ENCODE data around the gene DDC. TPM values are rescaled to one million over a fixed set of nuclear protein-coding genes. Genes with fewer than 3 reads are reported as not detected.

DDC gene
- total and polyA plus RNA-seq, 10 donors: 0.03 to 0.55 (median 0.29) TPM; not detected in 4

GRCh38 chr7:50467817-50468610 is 97.2 kb downstream of the DDC start:
- Histone ChIP-seq H3K4me1 (peaks cover 0 to 12% (median 10%) of the 10 kb centered on the region in 6 donors), H3K9me3 (no peaks in the 10 kb centered on the region), H3K27me3 (replicated peaks in 1 of 7) (no peaks in the 10 kb centered on the region), H3K4me3 (peak overlapping the region in 3 of 8 donors; percentile 13 to 56 (median 26)), H3K36me3 (no peaks in the 10 kb centered on the region), H3K27ac (no peak overlapping the region)
- peak; percentile 53 to 74 (median 65) for TF ChIP-seq POLR2AphosphoS5 (IDR thresholded peaks at IDR 0.05)
- no peak for TF ChIP-seq POLR2A (IDR thresholded peaks at IDR 0.05)
- peak; percentile 69 to 91 (median 84) for TF ChIP-seq CTCF (IDR thresholded peaks at IDR 0.05 in 8 of 11, conservative IDR thresholded peaks at IDR 0.05 in 3 of 11)
- 12 to 17% (median 14%) methylated on average over 23 to 30 of the region's 30 CpGs for WGBS, 5 donors
- intact Hi-C loops (cut with DNase I; ENCODE audit: low total_unique reads): loop anchor here (5.0 to 10.0 kb wide), 2 partner anchors 207 to 674 kb away; no protein-coding TSS in a partner anchor
- peak; percentile 94 for DNase-seq

GRCh38 chr7:50466815-50467585 is 98.2 kb downstream of the DDC start:
- Histone ChIP-seq H3K27ac (no peak overlapping the region), H3K27me3 (replicated peaks in 1 of 7) (no peaks in the 10 kb centered on the region), H3K36me3 (no peaks in the 10 kb centered on the region), H3K9me3 (no peaks in the 10 kb centered on the region), H3K4me3 (no peak overlapping the region), H3K4me1 (peaks cover 0 to 12% (median 10%) of the 10 kb centered on the region in 6 donors)
- peak; percentile 64 for DNase-seq
- intact Hi-C loops (cut with DNase I; ENCODE audit: low total_unique reads): loop anchor here (5.0 to 10.0 kb wide), 2 partner anchors 208 to 675 kb away; no protein-coding TSS in a partner anchor
- 95 to 98% (median 96%) methylated on average over 11 of the region's 11 CpGs for WGBS, 5 donors
- TF ChIP-seq CTCF (IDR thresholded peaks at IDR 0.05 in 8 of 11, conservative IDR thresholded peaks at IDR 0.05 in 3 of 11): no peak
- no peak for TF ChIP-seq POLR2AphosphoS5 (IDR thresholded peaks at IDR 0.05)
- TF ChIP-seq POLR2A (IDR thresholded peaks at IDR 0.05): no peak

- H3K4me3 ChIP-seq: no peak overlapping the region
- no peaks in the 10 kb centered on the region for H3K9me3 ChIP-seq
- DNase-seq: peak; percentile 64
- peaks cover 0 to 6% (median 5%) of the 10 kb centered on the region in 6 donors for H3K4me1 ChIP-seq
- no peaks in the 10 kb centered on the region for H3K27me3 ChIP-seq (replicated peaks in 1 of 7)
- 88 to 94% (median 92%) methylated on average over 13 of the region's 13 CpGs for WGBS, 5 donors
- TF ChIP-seq POLR2A (IDR thresholded peaks at IDR 0.05) (no peak), POLR2AphosphoS5 (IDR thresholded peaks at IDR 0.05) (no peak), CTCF (IDR thresholded peaks at IDR 0.05 in 8 of 11, conservative IDR thresholded peaks at IDR 0.05 in 3 of 11) (no peak)
- H3K36me3 ChIP-seq: no peaks in the 10 kb centered on the region
- intact Hi-C loops (cut with DNase I; ENCODE audit: low total_unique reads): loop anchor here (10.0 kb wide), 1 partner anchor 212 kb away; no protein-coding TSS in a partner anchor
- H3K27ac ChIP-seq: no peak overlapping the region
Measured at GRCh38 chr7:50463035-50463434, 102.2 kb downstream of the DDC start.
